T-cell (primary cell): ENCODE results near the gene ARHGAP5. TPM values are rescaled to one million over a fixed set of nuclear protein-coding genes. Genes with fewer than 3 reads are reported as not detected.

Source experiments
- ATAC-seq, 4 experiments: fragments of 200-7000 bp in 3 of 4; fragments of 150-1000 bp in 1 of 4; cut with Tn5 transposase; replicated peaks in 1 of 4; 1 replicate in 3 of 4; 2 replicates in 1 of 4; pipeline ENCODE4 v1.10.0; 2021; ENCODE audit warnings: moderate library complexity in 3 of 4, mild to moderate bottlenecking in 2 of 4, moderate number of reproducible peaks in 1 of 4
- CTCF ChIA-PET, 2 donors: fragments of 300-600 bp; sonication (Branson Sonifier 250); formaldehyde crosslinking; loops; one replicate each; lab custom pipeline; 2022; ENCODE audit warnings: antibody characterized with exemption in 2 of 2; lab: Charles Lee
- POLR2A ChIA-PET, 2 donors: fragments of 300-600 bp; sonication (Branson Sonifier 250); formaldehyde crosslinking; loops; one replicate each; lab custom pipeline; 2022; ENCODE audit warnings: antibody characterized with exemption in 2 of 2; lab: Charles Lee
- DNase-seq, 35 experiments: peaks; one replicate each; pipeline versions ENCODE4 v3.0.0 to v3.0.0-alpha.2; 2013 to 2023
- H3K27ac ChIP-seq: one replicate; pipeline ENCODE4 v1.5.1; 2013; ENCODE audit warnings: low read length
- H3K27me3 ChIP-seq, 2 experiments: replicated peaks in 1 of 2; 1 replicate in 1 of 2; 2 replicates in 1 of 2; pipeline versions ENCODE4 v1.6.1 to v1.7.0; 2013; ENCODE audit warnings: low read length in 1 of 2, mixed read lengths in 1 of 2; ENCODE audit not compliant: control insufficient read depth in 2 of 2, insufficient read depth in 2 of 2; ENCODE audit errors: extremely low read depth in 1 of 2
- H3K36me3 ChIP-seq, 2 donors: 1 replicate in 1 of 2; 2 replicates in 1 of 2; pipeline versions ENCODE4 v1.6.1 to v1.7.0; 2013; ENCODE audit warnings: low read length in 1 of 2; ENCODE audit not compliant: control insufficient read depth in 2 of 2, insufficient read depth in 1 of 2; ENCODE audit errors: extremely low read depth in 1 of 2
- H3K4me1 ChIP-seq, 2 experiments: 1 replicate in 1 of 2; 2 replicates in 1 of 2; pipeline versions ENCODE4 v1.6.1 to v1.7.0; 2013; ENCODE audit warnings: low read length in 2 of 2, mixed read lengths in 1 of 2; ENCODE audit not compliant: insufficient read depth in 2 of 2, control insufficient read depth in 1 of 2; ENCODE audit errors: extremely low read depth in 1 of 2
- H3K4me3 ChIP-seq, 2 donors: 1 replicate in 1 of 2; 2 replicates in 1 of 2; pipeline versions ENCODE4 v1.5.1 to v1.7.0; 2013; ENCODE audit warnings: mild to moderate bottlenecking in 2 of 2, low read length in 1 of 2, moderate library complexity in 1 of 2; ENCODE audit not compliant: control insufficient read depth in 1 of 2; ENCODE audit errors: extremely low read depth in 1 of 2
- H3K9me3 ChIP-seq: 2 replicates; pipeline ENCODE4 v1.7.0; 2013
- H3K27ac Mint-ChIP-seq, 2 donors: one replicate each; pipeline ENCODE4 v1.8.0; 2020 to 2021; ENCODE audit warnings: mild to moderate bottlenecking in 2 of 2, mixed read lengths in 2 of 2
- H3K27me3 Mint-ChIP-seq, 2 donors: one replicate each; pipeline ENCODE4 v1.8.0; 2021 to 2022; ENCODE audit warnings: mixed read lengths in 2 of 2
- H3K36me3 Mint-ChIP-seq: one replicate; pipeline ENCODE4 v1.8.0; 2021; ENCODE audit warnings: mixed read lengths
- H3K4me1 Mint-ChIP-seq, 3 donors: one replicate each; pipeline ENCODE4 v1.8.0; 2020 to 2022; ENCODE audit warnings: mixed read lengths in 3 of 3, mild to moderate bottlenecking in 1 of 3
- H3K4me3 Mint-ChIP-seq, 3 donors: one replicate each; pipeline ENCODE4 v1.8.0; 2020 to 2022; ENCODE audit warnings: mild to moderate bottlenecking in 3 of 3, mixed read lengths in 3 of 3, moderate library complexity in 3 of 3
- H3K9me3 Mint-ChIP-seq, 3 donors: one replicate each; pipeline ENCODE4 v1.8.0; 2020 to 2022; ENCODE audit warnings: mixed read lengths in 3 of 3
- WGBS: methylation state at CpG from one replicate; pipeline ENCODE4 v1.1.5; 2013; ENCODE audit warnings: missing lambda C conversion rate; ENCODE audit not compliant: insufficient coverage; 5-methylcytosine and 5-hydroxymethylcytosine counted together
- total RNA-seq, 35 experiments: library from RNA in 6 of 35; stranded (reverse) in 6 of 35; fragments of 120-200 nt in 1 of 35; gene quantifications; one replicate each; pipeline versions ENCODE4 v1.2.1 to v1.2.4 and lab custom pipeline; 2013 to 2026

Gene ARHGAP5
- total RNA-seq, 5 donors from 2014 or later (not counting 1 experiment from before 2014, with no cell fraction given): 43.1 to 69.3 (median 60.9) TPM

DNA sequence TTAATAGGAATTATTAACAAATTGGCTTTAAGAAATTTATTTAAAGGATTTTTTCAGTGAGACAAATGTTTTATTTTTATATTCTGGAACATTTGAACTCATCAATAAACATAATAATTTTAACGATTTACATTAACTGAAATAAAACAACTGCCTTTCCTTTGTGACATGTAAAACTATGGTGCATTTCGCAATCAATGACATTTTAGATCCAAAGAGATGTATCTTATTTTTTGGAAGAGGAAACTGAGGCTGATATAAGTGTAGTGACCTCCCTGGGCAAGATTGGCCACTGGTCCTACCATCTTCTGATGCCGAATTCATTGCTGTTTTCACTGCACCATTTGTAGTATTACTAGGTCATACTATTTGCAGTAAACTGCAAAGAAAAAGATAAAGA lies 128.4 kb downstream of the ARHGAP5 start:
- Mint-ChIP-seq H3K27me3 (peaks cover 0 to 1% of the 10 kb centered on the region in 2 donors), H3K4me1 (peaks cover 27 to 44% (median 35%) of the 10 kb centered on the region in 3 donors), H3K4me3 (no peak overlapping the region), H3K27ac (no peak overlapping the region), H3K9me3 (no peaks in the 10 kb centered on the region), H3K36me3 (no peaks in the 10 kb centered on the region)
- ChIA-PET POLR2A (interaction anchor here in 1 of 2 donors (0.6 kb wide), 1 partner anchor 1645 kb away, joined by 5 read pairs; no protein-coding TSS in a partner anchor), CTCF (no interaction called here)
- Histone ChIP-seq H3K4me1 (peaks cover 10 to 25% of the 10 kb centered on the region in 2 experiments), H3K27me3 (peaks cover 0 to 2% of the 10 kb centered on the region in 2 experiments), H3K36me3 (no peaks in the 10 kb centered on the region), H3K9me3 (no peaks in the 10 kb centered on the region), H3K27ac (no peak overlapping the region), H3K4me3 (no peak overlapping the region)
- DNase-seq: no peak
- no peak for ATAC-seq
- no CpG with 5 or more reads among the region's 3 CpGs for WGBS

- no peak overlapping the region for H3K27ac ChIP-seq
Observed at GRCh38 chr14:32205984-32206383, 128.9 kb downstream of the ARHGAP5 start.

DNA sequence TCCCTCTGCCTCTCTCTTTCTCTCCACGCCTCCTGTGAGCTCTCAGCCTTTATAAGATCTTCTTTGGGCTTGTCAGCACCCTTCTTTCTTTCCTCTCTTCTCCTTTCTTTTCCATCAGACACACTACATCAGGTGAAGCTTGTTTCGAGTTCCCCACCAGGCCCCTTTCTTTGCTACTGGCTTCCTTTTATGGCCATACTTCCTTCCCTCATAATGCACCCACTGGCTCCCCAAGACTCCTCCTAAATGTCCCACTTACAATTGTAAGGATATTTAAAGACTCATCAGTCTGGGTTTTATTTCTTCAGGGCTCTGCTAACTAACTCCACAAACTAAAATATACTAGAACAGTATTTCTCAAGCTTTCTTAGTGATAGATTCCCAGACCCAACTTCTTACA lies 129.4 kb downstream of the ARHGAP5 start:
- H3K4me1 ChIP-seq: peaks cover 7 to 18% of the 10 kb centered on the region in 2 experiments
- H3K27me3 ChIP-seq: peaks cover 0 to 2% of the 10 kb centered on the region in 2 experiments
- no peak for ATAC-seq
- Mint-ChIP-seq H3K27ac (no peak overlapping the region), H3K36me3 (no peaks in the 10 kb centered on the region), H3K4me3 (no peak overlapping the region), H3K4me1 (peaks cover 24 to 35% (median 29%) of the 10 kb centered on the region in 3 donors), H3K9me3 (no peaks in the 10 kb centered on the region), H3K27me3 (peaks cover 0 to 1% of the 10 kb centered on the region in 2 donors)
- no peaks in the 10 kb centered on the region for H3K9me3 ChIP-seq
- no peaks in the 10 kb centered on the region for H3K36me3 ChIP-seq
- 57% methylated on average over 2 of the region's 2 CpGs for WGBS
- POLR2A ChIA-PET: no interaction called here
- no peak for DNase-seq
- no peak overlapping the region for H3K27ac ChIP-seq
- H3K4me3 ChIP-seq: no peak overlapping the region
- CTCF ChIA-PET: interaction anchor here in 1 of 2 donors (0.7 kb wide), 2 partner anchors 44 to 132 kb away, joined by 3 read pairs; no protein-coding TSS in a partner anchor

More at GRCh38 chr14:32205984-32206383, 128.9 kb downstream of the ARHGAP5 start:
- DNase-seq (peak in 2 of 35 experiments; percentile 1 to 14), ATAC-seq (no peak)
- CTCF ChIA-PET: interaction anchor here in 1 of 2 donors (0.7 kb wide), 2 partner anchors 44 to 133 kb away, joined by 3 read pairs; no protein-coding TSS in a partner anchor
- POLR2A ChIA-PET: no interaction called here
- H3K4me3 ChIP-seq: no peak overlapping the region
- H3K36me3 ChIP-seq: no peaks in the 10 kb centered on the region
- peaks cover 0 to 2% of the 10 kb centered on the region in 2 experiments for H3K27me3 ChIP-seq
- no peaks in the 10 kb centered on the region for H3K9me3 ChIP-seq
- Mint-ChIP-seq H3K36me3 (no peaks in the 10 kb centered on the region), H3K4me3 (no peak overlapping the region), H3K4me1 (peaks cover 25 to 39% (median 31%) of the 10 kb centered on the region in 3 donors), H3K9me3 (no peaks in the 10 kb centered on the region), H3K27ac (no peak overlapping the region), H3K27me3 (peaks cover 0 to 1% of the 10 kb centered on the region in 2 donors)
- peaks cover 7 to 23% of the 10 kb centered on the region in 2 experiments for H3K4me1 ChIP-seq
- 63% methylated on average over 2 of the region's 4 CpGs for WGBS

GRCh38 chr14:32208490-32208889 lies 131.4 kb downstream of the ARHGAP5 start:
- Histone ChIP-seq H3K4me3 (no peak overlapping the region), H3K27ac (no peak overlapping the region), H3K36me3 (no peaks in the 10 kb centered on the region), H3K9me3 (no peaks in the 10 kb centered on the region), H3K27me3 (peaks cover 0 to 2% of the 10 kb centered on the region in 2 experiments), H3K4me1 (peaks cover 0 to 5% of the 10 kb centered on the region in 2 experiments)
- ATAC-seq (no peak), DNase-seq (no peak)
- Mint-ChIP-seq H3K9me3 (no peaks in the 10 kb centered on the region), H3K4me3 (no peak overlapping the region), H3K36me3 (no peaks in the 10 kb centered on the region), H3K27ac (no peak overlapping the region), H3K27me3 (peaks cover 0 to 1% of the 10 kb centered on the region in 2 donors), H3K4me1 (peaks cover 9 to 17% (median 12%) of the 10 kb centered on the region in 3 donors)
- POLR2A ChIA-PET: no interaction called here
- WGBS: no CpG with 5 or more reads among the region's 3 CpGs
- CTCF ChIA-PET: interaction anchor here (0.6 to 1.5 kb wide), 3 partner anchors 9 to 137 kb away, joined by 3 read pairs; no protein-coding TSS in a partner anchor

Other genes with a start within 250 kb of the ARHGAP5 start
- not detected for gene RNU6-7, start 124.7 kb downstream of the ARHGAP5 start, total RNA-seq
- not detected for gene RNU6-8, start 126.0 kb downstream of the ARHGAP5 start, total RNA-seq